Measurements from ENCODE around the gene CASZ1.

- TF ChIP-seq CTCF (IDR thresholded peaks at IDR 0.05; ENCODE audit: poor library complexity) (no peak), EZH2phosphoT487 (IDR thresholded peaks at IDR 0.05; ENCODE audit: low read depth, severe bottlenecking, unreplicated experiment) (no peak)
Observed at GRCh38 chr1:10730985-10731384, 65.5 kb downstream of the CASZ1 start.

Data from hepatocyte (in vitro differentiated cells).